Measurements from ENCODE around the gene GALNT18. TPM values are rescaled to one million over a fixed set of nuclear protein-coding genes. Genes with fewer than 3 reads are reported as not detected.

GALNT18 gene
- total RNA-seq, 2 donors from 2014 or later = 29.4 to 105 TPM

DNA sequence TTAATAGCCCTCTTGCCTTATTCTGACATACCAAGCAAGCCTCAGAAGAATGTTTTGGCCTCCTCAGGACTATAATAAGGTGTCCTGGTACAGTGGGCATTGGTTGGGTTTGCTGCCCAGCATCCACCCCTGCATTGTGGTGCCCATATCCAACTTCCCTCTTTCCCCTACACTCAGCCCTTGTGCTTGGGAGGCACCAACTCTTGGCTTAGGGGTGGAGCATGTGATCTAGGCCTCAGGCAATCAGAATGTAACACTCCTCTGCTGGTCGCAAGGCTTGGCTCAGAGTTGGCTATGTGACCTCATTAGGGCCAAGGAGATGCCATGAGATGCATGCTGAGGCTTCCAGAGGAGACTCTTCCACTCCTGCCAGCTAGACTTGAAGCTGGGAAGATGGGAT, 391.7 kb downstream of the GALNT18 start:
- no peak overlapping the region for H3K4me3 ChIP-seq
- intact Hi-C loops (cut with DNase I) = no loop called here
- no peak overlapping the region for H3K27ac ChIP-seq
- H3K4me1 ChIP-seq (replicated peaks) = no peaks in the 10 kb centered on the region
- TF ChIP-seq, protein P1, sequence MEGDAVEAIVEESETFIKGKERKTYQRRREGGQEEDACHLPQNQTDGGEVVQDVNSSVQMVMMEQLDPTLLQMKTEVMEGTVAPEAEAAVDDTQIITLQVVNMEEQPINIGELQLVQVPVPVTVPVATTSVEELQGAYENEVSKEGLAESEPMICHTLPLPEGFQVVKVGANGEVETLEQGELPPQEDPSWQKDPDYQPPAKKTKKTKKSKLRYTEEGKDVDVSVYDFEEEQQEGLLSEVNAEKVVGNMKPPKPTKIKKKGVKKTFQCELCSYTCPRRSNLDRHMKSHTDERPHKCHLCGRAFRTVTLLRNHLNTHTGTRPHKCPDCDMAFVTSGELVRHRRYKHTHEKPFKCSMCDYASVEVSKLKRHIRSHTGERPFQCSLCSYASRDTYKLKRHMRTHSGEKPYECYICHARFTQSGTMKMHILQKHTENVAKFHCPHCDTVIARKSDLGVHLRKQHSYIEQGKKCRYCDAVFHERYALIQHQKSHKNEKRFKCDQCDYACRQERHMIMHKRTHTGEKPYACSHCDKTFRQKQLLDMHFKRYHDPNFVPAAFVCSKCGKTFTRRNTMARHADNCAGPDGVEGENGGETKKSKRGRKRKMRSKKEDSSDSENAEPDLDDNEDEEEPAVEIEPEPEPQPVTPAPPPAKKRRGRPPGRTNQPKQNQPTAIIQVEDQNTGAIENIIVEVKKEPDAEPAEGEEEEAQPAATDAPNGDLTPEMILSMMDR (IDR thresholded peaks at IDR 0.05) = no peak
- no peak for TF ChIP-seq POLR2AphosphoS5 (IDR thresholded peaks at IDR 0.05)
- H3K27me3 ChIP-seq (replicated peaks; ENCODE audit: insufficient read depth) = no peaks in the 10 kb centered on the region
- no peaks in the 10 kb centered on the region for H3K36me3 ChIP-seq
- WGBS = 91% methylated on average over 1 of the region's 1 CpG
- no peaks in the 10 kb centered on the region for H3K9me3 ChIP-seq
- DNase-seq (ENCODE audit: low spot score) = no peak

GRCh38 chr11:11229647-11230046, 392.2 kb downstream of the GALNT18 start:
- no peaks in the 10 kb centered on the region for H3K4me1 ChIP-seq (replicated peaks)
- 96% methylated on average over 2 of the region's 2 CpGs for WGBS
- no peak overlapping the region for H3K27ac ChIP-seq
- no peaks in the 10 kb centered on the region for H3K36me3 ChIP-seq
- no peak for DNase-seq (ENCODE audit: low spot score)
- no peaks in the 10 kb centered on the region for H3K9me3 ChIP-seq
- H3K27me3 ChIP-seq (replicated peaks; ENCODE audit: insufficient read depth) = no peaks in the 10 kb centered on the region
- TF ChIP-seq, protein P1 (IDR thresholded peaks at IDR 0.05) = no peak
- no peak for TF ChIP-seq POLR2AphosphoS5 (IDR thresholded peaks at IDR 0.05)
- TF ChIP-seq POLR2A (IDR thresholded peaks at IDR 0.05) = no peak
- intact Hi-C loops (cut with DNase I) = no loop called here
- H3K4me3 ChIP-seq = no peak overlapping the region

DNA sequence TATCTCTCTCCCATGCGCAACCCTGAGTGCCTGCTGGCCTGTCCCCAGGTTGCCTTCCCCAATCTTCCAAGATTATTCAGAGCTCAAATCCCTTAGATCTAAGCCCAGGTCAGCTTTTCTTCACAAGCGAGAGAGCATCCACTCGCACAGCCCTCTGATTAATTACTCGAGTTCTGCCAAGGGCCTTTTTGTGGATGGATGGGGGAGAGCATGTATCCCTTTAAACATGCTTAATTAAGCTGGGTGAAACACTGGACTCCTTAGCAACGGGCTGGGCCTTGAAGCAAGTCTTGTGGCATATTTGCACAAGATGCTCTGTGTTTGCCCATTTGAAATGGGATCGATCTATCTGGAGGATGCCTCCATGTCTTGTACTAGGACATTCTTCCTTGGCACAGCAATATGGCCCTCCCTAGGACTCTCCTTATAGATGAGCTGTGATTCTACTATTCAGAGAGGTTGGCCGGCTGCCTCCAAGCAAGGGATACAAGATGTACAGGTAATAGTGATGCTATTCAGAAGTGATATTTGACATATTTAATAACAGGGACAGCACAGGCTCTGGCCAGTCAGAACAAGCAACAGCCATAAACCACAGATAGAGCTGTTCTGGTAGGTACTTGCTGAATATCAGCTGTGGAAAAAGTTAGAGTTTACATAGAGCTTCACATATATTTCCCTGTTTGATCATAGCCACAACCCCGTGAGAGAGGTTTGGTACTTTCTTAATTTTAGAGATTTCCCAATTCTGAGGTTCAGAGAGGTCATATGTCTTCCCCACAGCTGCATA, 394.3 kb downstream of the GALNT18 start:
- no peaks in the 10 kb centered on the region for H3K27me3 ChIP-seq (replicated peaks; ENCODE audit: insufficient read depth)
- no peak overlapping the region for H3K27ac ChIP-seq
- 82% methylated on average over 8 of the region's 8 CpGs for WGBS
- DNase-seq (ENCODE audit: low spot score) = no peak
- no peak overlapping the region for H3K4me3 ChIP-seq
- no peaks in the 10 kb centered on the region for H3K4me1 ChIP-seq (replicated peaks)
- TF ChIP-seq POLR2A (IDR thresholded peaks at IDR 0.05) (no peak), POLR2AphosphoS5 (IDR thresholded peaks at IDR 0.05) (no peak)
- TF ChIP-seq, protein P1 (IDR thresholded peaks at IDR 0.05) = no peak
- H3K9me3 ChIP-seq = no peaks in the 10 kb centered on the region
- no peaks in the 10 kb centered on the region for H3K36me3 ChIP-seq
- intact Hi-C loops (cut with DNase I) = no loop called here

Small RNA genes within 50 kb of the gene (microRNA-seq; reads per million reads assigned to microRNA genes)
- gene MIR4299 = not detected

Small RNA genes within 50 kb of the gene (small RNA-seq; reads per million reads assigned to genes)
- 0 reads per million in 2 donors for gene MIR4299

Other genes starting within 250 kb of the GALNT18 start
- 10 to 100 TPM; 58.4 to 76.6 TPM for gene USP47, start 220.0 kb upstream of the GALNT18 start, total RNA-seq

All from prostate gland (tissue), 2 donors.